ENCODE data around the gene RALY.

DNA sequence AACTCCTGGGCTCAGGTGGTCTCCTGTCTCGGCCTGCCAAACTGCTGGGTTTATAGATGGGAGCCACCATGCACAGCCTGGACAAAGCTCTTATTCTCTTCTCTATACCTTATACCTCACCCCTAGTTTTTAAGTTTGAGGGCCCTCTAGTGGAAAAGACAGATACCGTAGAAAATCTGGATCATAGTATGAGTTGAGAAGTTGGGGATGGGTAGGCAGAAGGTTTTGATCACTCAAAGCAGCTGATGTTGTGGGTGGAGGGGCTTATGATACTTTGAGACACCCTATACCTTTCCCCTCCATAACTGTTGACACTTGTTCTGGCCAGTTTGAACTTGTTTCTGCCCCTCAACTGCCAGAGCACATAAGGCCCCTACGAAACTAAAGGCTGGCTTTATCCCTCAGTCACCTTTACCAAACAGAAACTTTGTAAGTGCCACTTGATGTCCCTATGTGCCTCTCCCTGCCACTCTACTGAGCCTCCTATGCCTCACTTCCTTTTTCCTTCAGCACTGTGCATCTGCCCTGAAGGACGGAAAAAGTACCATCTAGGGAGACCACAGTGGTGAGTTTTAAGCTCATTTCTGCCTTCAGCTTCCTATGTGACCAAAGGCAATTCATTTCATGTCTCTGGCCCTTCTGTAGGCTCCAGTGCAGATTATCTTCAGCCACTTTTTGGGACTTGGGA, 28.6 kb downstream of the RALY start:
- TF ChIP-seq CTCF (IDR thresholded peaks at IDR 0.05) (peak; percentile 52), POLR2A (IDR thresholded peaks at IDR 0.05; ENCODE audit: low read length) (no peak), CBX2 (IDR thresholded peaks at IDR 0.05; ENCODE audit: borderline replicate concordance, low read depth) (no peak), ESRRA (IDR thresholded peaks at IDR 0.05; ENCODE audit: borderline replicate concordance, low read length) (no peak)
- TF ChIP-seq, protein P1, sequence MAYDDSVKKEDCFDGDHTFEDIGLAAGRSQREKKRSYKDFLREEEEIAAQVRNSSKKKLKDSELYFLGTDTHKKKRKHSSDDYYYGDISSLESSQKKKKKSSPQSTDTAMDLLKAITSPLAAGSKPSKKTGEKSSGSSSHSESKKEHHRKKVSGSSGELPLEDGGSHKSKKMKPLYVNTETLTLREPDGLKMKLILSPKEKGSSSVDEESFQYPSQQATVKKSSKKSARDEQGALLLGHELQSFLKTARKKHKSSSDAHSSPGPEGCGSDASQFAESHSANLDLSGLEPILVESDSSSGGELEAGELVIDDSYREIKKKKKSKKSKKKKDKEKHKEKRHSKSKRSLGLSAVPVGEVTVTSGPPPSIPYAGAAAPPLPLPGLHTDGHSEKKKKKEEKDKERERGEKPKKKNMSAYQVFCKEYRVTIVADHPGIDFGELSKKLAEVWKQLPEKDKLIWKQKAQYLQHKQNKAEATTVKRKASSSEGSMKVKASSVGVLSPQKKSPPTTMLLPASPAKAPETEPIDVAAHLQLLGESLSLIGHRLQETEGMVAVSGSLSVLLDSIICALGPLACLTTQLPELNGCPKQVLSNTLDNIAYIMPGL (CRISPR knock-in tag; IDR thresholded peaks at IDR 0.05; ENCODE audit: borderline replicate concordance), result no peak
- TF ChIP-seq, protein P2, sequence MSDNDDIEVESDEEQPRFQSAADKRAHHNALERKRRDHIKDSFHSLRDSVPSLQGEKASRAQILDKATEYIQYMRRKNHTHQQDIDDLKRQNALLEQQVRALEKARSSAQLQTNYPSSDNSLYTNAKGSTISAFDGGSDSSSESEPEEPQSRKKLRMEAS (IDR thresholded peaks at IDR 0.05), result no peak
